Ovary (tissue), 9 donors: ENCODE results near the gene TMTC2. TPM values are rescaled to one million over a fixed set of nuclear protein-coding genes. Genes with fewer than 3 reads are reported as not detected.

Source experiments
- DNase-seq, 5 donors: peaks; one replicate each; pipeline ENCODE4 v3.0.0-alpha.2; 2019 to 2020
- H3K27ac ChIP-seq, 2 donors: fragments of 200-600 bp; one replicate each; pipeline versions ENCODE4 v1.5.1 to v1.8.0; 2019 to 2022
- H3K27me3 ChIP-seq: fragments of 200-600 bp; one replicate; pipeline ENCODE4 v1.8.0; 2022
- H3K36me3 ChIP-seq: fragments of 200-600 bp; sonication (generic); one replicate; pipeline ENCODE4 v1.5.1; 2019
- H3K4me1 ChIP-seq: one replicate; pipeline ENCODE4 v1.8.1; 2013; ENCODE audit warnings: mild to moderate bottlenecking, moderate library complexity; ENCODE audit not compliant: insufficient read depth
- H3K4me3 ChIP-seq: fragments of 200-600 bp; sonication (generic); one replicate; pipeline ENCODE4 v1.5.1; 2017
- H3K9me3 ChIP-seq, 2 donors: fragments of 200-600 bp in 1 of 2; sonication (generic) in 1 of 2; one replicate each; pipeline versions ENCODE4 v1.5.1 to v1.8.1; 2013 to 2019; ENCODE audit warnings: mild to moderate bottlenecking in 1 of 2, moderate library complexity in 1 of 2
- EP300 ChIP-seq: sonication (generic); formaldehyde crosslinking; IDR thresholded peaks from one replicate; pipeline ENCODE4 v1.6.1; 2017; ENCODE audit warnings: antibody characterized with exemption
- POLR2A ChIP-seq: fragments of 450-650 bp; IDR thresholded peaks from one replicate; pipeline ENCODE4 v1.6.1; 2017; ENCODE audit warnings: antibody characterized with exemption, mild to moderate bottlenecking, moderate library complexity
- WGBS, 3 donors: extraction: QIAGEN DNeasy Blood & Tissue Kit in 1 of 3; methylation state at CpG; one replicate each; pipeline versions ENCODE4 v1.1.5 to v1.1.7; 2013 to 2017; 5-methylcytosine and 5-hydroxymethylcytosine counted together
- intact Hi-C, 4 donors: fragments of 100-400 bp; cut with DNase I; formaldehyde crosslinking; loops; one replicate each; pipeline versions ENCODE4 v1.11.0 to v1.15.1; 2022 to 2023
- polyA plus RNA-seq, 2 donors: library from polyadenylated mRNA; stranded (reverse); fragments of 200-250 nt in 1 of 2; fragments of 350-450 nt in 1 of 2; fragmentation: Illumina TruSeq in 1 of 2; extraction: RNeasy Lipid Tissue Mini Kit (QIAGEN cat#74804) in 1 of 2; gene quantifications; one replicate each; pipeline ENCODE4 v1.2.3, GENCODE V29; 2013 to 2014
- total RNA-seq, 7 donors: library from RNA; depleted of rRNA in 2 of 7; stranded (reverse); fragments of >200 nt in 2 of 7; fragmentation: NEBNext Ultra II Directional in 3 of 7; extraction: Animal tissue kit (Norgen Biotek cat#: 25700) in 3 of 7; gene quantifications; one replicate each; pipeline versions ENCODE4 v1.1.0 to v1.2.4, GENCODE V29; 2016 to 2023
- TF ChIP-seq, protein P1 (sequence below), 3 donors: fragments of 450-650 bp in 2 of 3; fragments of 200-600 bp in 1 of 3; IDR thresholded peaks; one replicate each; pipeline versions ENCODE4 v1.5.1 to v1.8.0; 2016 to 2022; ENCODE audit warnings: antibody characterized with exemption in 3 of 3, mild to moderate bottlenecking in 1 of 3
- donor health status: DM: no; HTN: no; CAD: no; lungs with moderate emphysema.
- donor health status: DM: no; HTN: no; CAD: no.
- donor health status: Bipolar disorder and iron deficiency.
- donor health status: DM: yes; HTN: yes; CAD: no.
- donor health status: DM: no; HTN: no; CAD: no.
- donor health status: DM: yes; HTN: yes; CAD: no.

TMTC2 gene
- total and polyA plus RNA-seq, 9 donors = 2.0 to 22.6 (median 5.6) TPM

- intact Hi-C loops = no loop called here
- TF ChIP-seq POLR2A (no peak), EP300 (no peak)
- TF ChIP-seq, protein P1, sequence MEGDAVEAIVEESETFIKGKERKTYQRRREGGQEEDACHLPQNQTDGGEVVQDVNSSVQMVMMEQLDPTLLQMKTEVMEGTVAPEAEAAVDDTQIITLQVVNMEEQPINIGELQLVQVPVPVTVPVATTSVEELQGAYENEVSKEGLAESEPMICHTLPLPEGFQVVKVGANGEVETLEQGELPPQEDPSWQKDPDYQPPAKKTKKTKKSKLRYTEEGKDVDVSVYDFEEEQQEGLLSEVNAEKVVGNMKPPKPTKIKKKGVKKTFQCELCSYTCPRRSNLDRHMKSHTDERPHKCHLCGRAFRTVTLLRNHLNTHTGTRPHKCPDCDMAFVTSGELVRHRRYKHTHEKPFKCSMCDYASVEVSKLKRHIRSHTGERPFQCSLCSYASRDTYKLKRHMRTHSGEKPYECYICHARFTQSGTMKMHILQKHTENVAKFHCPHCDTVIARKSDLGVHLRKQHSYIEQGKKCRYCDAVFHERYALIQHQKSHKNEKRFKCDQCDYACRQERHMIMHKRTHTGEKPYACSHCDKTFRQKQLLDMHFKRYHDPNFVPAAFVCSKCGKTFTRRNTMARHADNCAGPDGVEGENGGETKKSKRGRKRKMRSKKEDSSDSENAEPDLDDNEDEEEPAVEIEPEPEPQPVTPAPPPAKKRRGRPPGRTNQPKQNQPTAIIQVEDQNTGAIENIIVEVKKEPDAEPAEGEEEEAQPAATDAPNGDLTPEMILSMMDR (IDR thresholded peaks at IDR 0.05) = no peak
- Histone ChIP-seq H3K4me3 (no peak overlapping the region), H3K36me3 (no peaks in the 10 kb centered on the region), H3K9me3 (no peaks in the 10 kb centered on the region), H3K4me1 (no peaks in the 10 kb centered on the region), H3K27ac (no peak overlapping the region), H3K27me3 (no peaks in the 10 kb centered on the region)
- WGBS, 3 donors = 72 to 85% (median 76%) methylated on average over 3 of the region's 3 CpGs
- DNase-seq = no peak
These were observed 180.2 kb downstream of the TMTC2 start for GRCh38 chr12:82866946-82867345.

DNA sequence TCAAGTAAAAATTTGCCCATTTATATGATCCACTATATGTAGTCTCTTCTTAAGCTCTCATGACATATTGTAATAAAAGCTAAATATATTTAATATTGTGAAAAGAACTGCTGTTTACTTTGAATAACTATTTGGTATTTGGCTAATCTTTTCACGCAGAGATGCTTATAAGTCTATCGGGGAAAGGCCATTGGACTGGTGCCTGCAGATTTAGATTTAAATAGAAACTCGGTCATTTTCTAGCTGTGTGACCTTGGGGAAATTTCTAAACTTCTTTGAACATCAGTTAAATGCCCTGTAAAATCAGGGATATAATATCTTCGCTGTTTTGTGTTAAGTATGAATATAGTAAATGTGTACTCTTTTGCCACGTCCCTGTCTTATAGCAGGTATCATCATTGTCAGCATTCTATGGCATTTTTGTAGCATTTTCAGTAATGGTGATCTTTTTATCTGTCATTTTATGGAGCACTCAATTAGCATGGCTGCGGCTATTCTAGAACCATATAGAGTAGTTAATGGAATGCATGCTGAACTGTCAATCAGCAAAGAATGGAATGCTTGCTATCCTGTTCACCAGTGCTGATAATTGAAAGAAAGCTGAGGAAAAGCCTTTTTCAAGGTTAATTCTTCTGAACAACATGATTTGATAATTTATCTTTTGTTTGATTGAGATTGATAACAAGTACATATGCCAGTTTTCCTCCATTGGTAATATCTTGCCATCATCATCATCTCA is 181.2 kb downstream of the TMTC2 start:
- DNase-seq = no peak

DNA sequence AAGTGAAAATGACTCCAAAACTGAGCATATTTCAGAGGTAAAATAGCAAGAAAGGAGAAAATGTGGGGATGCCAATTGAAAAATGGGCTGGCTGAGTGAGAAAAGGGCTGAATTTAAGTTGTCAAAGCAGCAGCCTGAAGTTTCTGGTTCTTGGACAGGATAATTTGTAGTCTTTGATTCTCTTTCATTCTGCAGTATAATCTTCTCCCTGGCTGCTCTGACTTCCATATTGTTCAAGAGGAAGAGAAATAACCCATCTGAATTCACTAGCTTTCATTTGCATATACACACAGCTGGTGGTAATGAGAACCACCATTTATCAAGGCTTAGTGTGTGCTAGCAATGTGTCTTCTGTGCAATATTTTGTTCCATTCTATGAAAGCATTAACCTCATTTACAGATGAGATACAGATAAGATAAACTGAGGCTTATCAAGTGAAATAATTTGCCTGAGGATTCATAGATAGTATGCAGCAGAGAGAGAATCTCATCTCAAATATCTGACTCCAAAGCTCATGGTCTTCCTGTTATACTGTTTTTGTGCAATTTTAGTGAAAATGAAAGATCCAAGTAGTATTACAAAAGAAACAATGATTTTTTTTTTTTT is 184.2 kb downstream of the TMTC2 start:
- no peak for TF ChIP-seq EP300
- no peak for TF ChIP-seq POLR2A
- TF ChIP-seq, protein P1 (IDR thresholded peaks at IDR 0.05) = no peak
- intact Hi-C loops = no loop called here
- no peak for DNase-seq

More for the DNA sequence above, 181.2 kb downstream of the TMTC2 start:
- Histone ChIP-seq H3K4me3 (no peak overlapping the region), H3K36me3 (no peaks in the 10 kb centered on the region), H3K27me3 (no peaks in the 10 kb centered on the region), H3K4me1 (no peaks in the 10 kb centered on the region), H3K9me3 (no peaks in the 10 kb centered on the region), H3K27ac (no peak overlapping the region)
- TF ChIP-seq, protein P1 (IDR thresholded peaks at IDR 0.05) = no peak
- TF ChIP-seq EP300 (no peak), POLR2A (no peak)
- intact Hi-C loops = no loop called here
- WGBS, 3 donors = 46 to 57% (median 48%) methylated on average over 6 of the region's 6 CpGs

DNA sequence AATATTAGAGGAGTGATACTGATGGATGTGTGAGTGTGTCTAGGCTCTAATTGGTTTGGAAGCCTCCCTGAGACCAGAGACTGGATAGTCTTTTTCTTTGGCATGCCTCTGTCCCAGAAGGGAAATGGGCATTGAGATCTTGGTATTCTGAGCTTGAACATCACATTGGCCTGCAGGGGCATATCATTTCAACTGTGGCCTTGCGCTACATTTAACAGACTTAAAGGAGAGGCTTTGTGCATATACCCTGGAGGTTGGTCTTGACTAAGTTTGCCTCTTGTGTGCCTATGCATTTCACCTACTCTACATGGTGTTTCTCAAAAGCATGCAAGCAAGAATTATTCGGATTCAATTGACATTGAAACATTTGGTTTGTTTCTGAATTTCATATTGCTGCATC is 185.4 kb downstream of the TMTC2 start:
- H3K4me3 ChIP-seq = no peak overlapping the region
- 92 to 99% (median 92%) methylated on average over 2 of the region's 2 CpGs for WGBS, 3 donors
- H3K27ac ChIP-seq = no peak overlapping the region
- intact Hi-C loops = no loop called here
- no peak for DNase-seq
- no peak for TF ChIP-seq POLR2A
- TF ChIP-seq, protein P1 (IDR thresholded peaks at IDR 0.05) = no peak
- TF ChIP-seq EP300 = no peak
- H3K4me1 ChIP-seq = no peaks in the 10 kb centered on the region
- no peaks in the 10 kb centered on the region for H3K36me3 ChIP-seq
- H3K9me3 ChIP-seq = no peaks in the 10 kb centered on the region
- H3K27me3 ChIP-seq = no peaks in the 10 kb centered on the region

More for the DNA sequence above, 184.2 kb downstream of the TMTC2 start:
- Histone ChIP-seq H3K4me1 (no peaks in the 10 kb centered on the region), H3K27me3 (no peaks in the 10 kb centered on the region), H3K27ac (no peak overlapping the region), H3K9me3 (no peaks in the 10 kb centered on the region), H3K4me3 (no peak overlapping the region), H3K36me3 (no peaks in the 10 kb centered on the region)
